HL-60/S4 treated with phorbol 12-myristate 13-acetate at 8.2 ng/mL for 4 days and 3 days (cell line): ENCODE results near the gene ZC2HC1B.
"Not testable (repeated sequence)": the region's sequence is repeated elsewhere in the genome, so short reads cannot be mapped to it uniquely, and the experiment has no call there.

Source experiments
- in situ Hi-C: fragments of 300-500 bp; cut with MboI; formaldehyde crosslinking; loops from 2 replicates; pipeline ENCODE4 v1.15.0; 2022; ENCODE audit warnings: low sequenced_read_pairs

The ZC2HC1B gene

GRCh38 chr6:143867236-143867635, 3.0 kb downstream of the ZC2HC1B start:
- in situ Hi-C loops: no loop called here

GRCh38 chr6:143868808-143869207, 4.5 kb downstream of the ZC2HC1B start:
- in situ Hi-C loops: not testable (repeated sequence)

- in situ Hi-C loops: not testable (repeated sequence)
Measured at GRCh38 chr6:143871202-143871730, 7.0 kb downstream of the ZC2HC1B start.

- in situ Hi-C loops: no loop called here
Measured at GRCh38 chr6:143872201-143872600, 7.9 kb downstream of the ZC2HC1B start.

- in situ Hi-C loops: not testable (repeated sequence)
Measured at GRCh38 chr6:143873600-143873999, 9.3 kb downstream of the ZC2HC1B start.

GRCh38 chr6:143874503-143874902, 10.2 kb downstream of the ZC2HC1B start:
- in situ Hi-C loops: not testable (repeated sequence)

GRCh38 chr6:143877584-143878271, 13.5 kb downstream of the ZC2HC1B start:
- in situ Hi-C loops: no loop called here

GRCh38 chr6:143878272-143878760, 14.0 kb downstream of the ZC2HC1B start:
- in situ Hi-C loops: no loop called here

GRCh38 chr6:143880412-143880811, 16.1 kb downstream of the ZC2HC1B start:
- in situ Hi-C loops: no loop called here

GRCh38 chr6:143882401-143882930, 18.2 kb downstream of the ZC2HC1B start:
- in situ Hi-C loops: no loop called here

GRCh38 chr6:143884216-143884900, 20.1 kb downstream of the ZC2HC1B start:
- in situ Hi-C loops: no loop called here

GRCh38 chr6:143885116-143885515, 20.8 kb downstream of the ZC2HC1B start:
- in situ Hi-C loops: no loop called here

GRCh38 chr6:143894655-143895054, 30.4 kb downstream of the ZC2HC1B start:
- in situ Hi-C loops: no loop called here

GRCh38 chr6:143896126-143896860, 32.0 kb downstream of the ZC2HC1B start:
- in situ Hi-C loops: no loop called here

- in situ Hi-C loops: no loop called here
Measured at GRCh38 chr6:143900358-143900757, 36.1 kb downstream of the ZC2HC1B start.

GRCh38 chr6:143901885-143902750, 37.8 kb downstream of the ZC2HC1B start:
- in situ Hi-C loops: no loop called here

GRCh38 chr6:143902827-143903226, 38.6 kb downstream of the ZC2HC1B start:
- in situ Hi-C loops: no loop called here

GRCh38 chr6:143911028-143911427, 46.8 kb downstream of the ZC2HC1B start:
- in situ Hi-C loops: no loop called here

- in situ Hi-C loops: no loop called here
Measured at GRCh38 chr6:143912671-143913070, 48.4 kb downstream of the ZC2HC1B start.

GRCh38 chr6:143917026-143917425, 52.8 kb downstream of the ZC2HC1B start:
- in situ Hi-C loops: not testable (repeated sequence)
